Nucleus accumbens (tissue), 56 donors: ENCODE measurements around the gene SLC6A9.

ENCODE experiments used
- DNase-seq, 56 donors: peaks; one replicate each; lab custom pipeline; 2025; lab: John Stamatoyannopoulos, UW

The SLC6A9 gene

DNA sequence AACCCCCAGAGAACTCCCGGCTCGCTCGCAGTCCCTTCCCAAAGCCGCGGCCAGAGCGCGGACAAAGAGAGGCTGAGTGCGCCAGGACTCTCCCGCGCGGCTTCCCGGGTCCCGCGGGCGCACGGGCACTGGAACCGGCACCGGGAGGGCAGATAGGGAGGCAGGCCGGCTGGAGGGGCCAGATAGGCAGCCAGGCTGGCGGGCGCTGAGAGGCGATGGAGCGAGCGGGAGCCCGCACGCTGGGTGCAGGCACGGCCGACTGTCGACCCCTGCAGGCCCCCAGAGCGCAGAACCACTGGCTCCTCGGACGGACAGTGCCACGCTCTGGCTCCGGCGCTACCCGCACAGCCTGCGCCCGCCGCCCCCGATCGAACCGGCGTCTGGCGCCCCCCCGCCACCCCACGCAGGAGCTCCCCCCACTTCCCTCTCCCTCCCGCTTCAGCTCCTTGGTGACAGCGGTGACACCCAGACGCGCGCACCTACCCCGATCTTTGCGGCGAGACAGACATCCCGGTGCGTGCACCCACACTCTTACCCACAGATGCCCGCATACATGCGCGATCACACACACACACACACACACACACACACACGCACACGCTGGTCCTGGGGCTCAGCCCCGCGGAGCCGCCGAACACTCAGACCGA, 534 bp downstream of the SLC6A9 start:
- DNase-seq = peak in 48 of 56 donors; percentile 45 to 91 (median 74)

DNA sequence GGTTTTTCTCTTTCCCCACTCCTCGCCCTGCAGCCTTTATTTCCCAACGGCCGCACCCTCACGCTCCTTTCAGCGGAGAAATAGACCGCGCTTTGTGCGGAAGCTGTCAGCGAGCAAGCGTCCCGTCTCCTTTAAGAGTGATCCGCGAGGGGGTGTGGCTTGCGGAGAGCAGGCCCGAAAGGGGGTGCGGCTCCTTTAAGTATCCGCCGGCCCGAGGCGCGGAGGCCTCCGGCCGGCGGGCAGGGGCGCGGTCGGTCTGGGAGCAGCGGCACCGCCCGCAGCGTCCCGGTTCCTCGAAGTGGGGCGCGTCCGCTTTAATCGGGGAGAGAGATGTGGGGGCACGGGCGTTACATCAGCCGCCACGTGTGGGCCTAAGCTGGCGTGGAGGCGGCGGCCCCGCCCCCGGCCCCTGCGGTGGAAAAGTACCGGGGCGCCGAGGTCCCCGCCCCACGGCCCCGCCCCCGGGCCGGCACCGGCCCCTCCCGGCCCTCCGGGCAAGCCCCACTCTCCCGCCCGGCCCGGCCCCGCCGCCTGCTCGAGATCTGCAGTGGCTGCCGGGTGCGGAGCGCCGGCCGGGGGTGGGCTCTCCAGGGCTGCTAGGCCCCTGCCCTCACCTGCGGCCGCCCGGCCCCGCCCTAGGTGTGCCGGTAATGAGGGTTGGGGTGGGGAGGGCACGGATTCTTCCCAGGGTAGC, 1.2 kb downstream of the SLC6A9 start:
- DNase-seq = peak in 54 of 56 donors; percentile 68 to 96 (median 90)

DNA sequence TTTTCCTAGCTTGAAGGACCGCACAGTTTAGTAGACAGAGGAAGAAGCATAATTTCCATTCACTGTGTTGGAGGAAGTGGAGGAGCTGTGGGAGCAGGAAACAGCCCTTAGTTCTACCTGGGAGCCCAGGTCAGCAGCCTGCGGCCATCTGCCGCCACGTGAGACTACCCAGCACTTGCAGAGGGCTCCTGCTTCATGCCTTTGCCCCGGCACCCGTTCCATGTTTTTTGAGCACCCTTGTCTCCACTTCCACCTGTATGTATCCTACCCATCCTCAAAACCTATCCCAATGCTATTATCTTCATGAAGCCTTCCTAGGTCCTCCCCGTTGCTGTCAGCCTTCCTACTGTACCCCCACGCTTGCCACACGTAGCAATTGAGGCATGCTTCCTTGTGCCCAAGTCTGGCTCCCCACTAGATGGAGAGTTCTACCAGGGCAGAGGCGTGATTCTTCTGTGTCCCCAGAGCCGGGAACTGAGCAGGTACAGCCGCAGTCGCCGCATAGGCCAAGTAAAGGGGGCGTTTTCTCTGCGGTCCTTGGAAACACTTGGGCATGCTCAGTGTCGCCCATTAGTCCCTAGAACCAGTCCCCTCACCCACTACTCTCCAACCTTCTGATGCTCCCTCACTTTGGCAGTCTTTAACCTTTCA, 1.9 kb downstream of the SLC6A9 start:
- DNase-seq = peak in 6 of 56 donors; percentile 40 to 82 (median 61)

DNA sequence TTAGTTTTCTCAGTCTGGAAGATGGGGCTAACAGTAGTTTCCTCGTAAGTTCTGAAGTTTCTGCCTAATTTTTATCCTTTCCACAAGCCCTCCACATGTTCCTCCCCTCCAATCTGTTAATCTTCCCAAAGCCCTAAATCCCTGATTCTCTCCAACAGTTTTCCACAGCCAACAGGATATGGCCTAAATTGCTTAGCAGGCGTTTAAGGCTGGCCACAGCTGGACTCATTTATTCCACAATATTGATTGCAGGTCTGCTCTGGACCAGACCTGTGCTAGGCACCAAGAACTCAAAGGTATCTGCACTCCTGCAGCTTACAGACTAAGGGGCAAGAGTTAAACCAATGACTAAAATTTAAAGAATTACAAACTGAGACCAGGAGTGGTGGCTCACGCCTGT, 3.9 kb downstream of the SLC6A9 start:
- no peak for DNase-seq

DNA sequence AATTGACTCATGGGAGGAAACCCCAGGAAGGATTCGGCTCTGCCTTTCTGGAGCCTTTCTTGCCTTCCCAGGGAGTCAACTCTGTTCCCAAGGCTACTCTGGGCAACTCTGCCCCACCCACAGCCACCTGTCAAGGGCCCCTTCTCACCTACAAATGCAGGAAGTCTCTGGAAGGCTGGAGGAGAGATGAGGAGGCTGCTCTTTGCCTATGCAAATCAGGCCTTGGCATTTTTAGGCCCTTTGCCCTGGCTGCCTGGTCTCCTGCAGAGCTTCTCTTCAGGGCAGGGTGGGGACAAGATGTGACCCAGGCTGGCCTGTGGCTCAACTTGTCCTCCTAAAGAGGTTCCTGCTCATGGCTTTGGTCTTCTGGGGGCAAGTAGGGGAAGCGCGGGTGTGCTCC, 5.4 kb downstream of the SLC6A9 start:
- DNase-seq = no peak

DNA sequence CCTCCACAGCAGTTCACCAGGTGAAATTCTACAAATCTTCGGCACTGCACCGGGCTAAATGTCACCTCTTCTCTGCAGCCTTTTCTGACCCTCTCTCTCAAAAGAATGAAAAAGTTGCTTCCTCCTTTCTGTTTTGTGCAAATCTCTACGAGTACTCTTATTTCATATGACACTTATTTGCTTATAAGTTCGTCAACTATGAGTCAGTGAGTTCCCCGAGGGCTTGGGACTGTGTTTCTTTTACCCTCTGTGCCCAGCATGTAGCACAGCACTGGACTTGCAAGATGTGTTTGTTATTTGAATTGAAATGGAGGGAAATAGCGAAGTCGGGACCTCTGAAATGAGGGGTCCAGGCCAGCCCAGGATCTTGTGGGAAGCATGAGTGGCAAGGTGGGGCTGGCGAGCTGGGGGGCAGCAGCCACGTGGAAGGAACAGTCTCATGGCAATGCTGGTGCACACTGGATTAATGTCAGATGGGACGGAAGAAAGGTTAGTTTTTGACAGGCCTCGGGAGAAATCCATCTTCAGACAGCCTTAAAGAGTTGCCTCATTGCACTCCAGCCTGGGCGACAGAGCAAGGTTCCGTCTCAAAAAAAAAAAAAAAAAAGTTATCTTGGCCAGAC, 6.2 kb downstream of the SLC6A9 start:
- DNase-seq = no peak

DNA sequence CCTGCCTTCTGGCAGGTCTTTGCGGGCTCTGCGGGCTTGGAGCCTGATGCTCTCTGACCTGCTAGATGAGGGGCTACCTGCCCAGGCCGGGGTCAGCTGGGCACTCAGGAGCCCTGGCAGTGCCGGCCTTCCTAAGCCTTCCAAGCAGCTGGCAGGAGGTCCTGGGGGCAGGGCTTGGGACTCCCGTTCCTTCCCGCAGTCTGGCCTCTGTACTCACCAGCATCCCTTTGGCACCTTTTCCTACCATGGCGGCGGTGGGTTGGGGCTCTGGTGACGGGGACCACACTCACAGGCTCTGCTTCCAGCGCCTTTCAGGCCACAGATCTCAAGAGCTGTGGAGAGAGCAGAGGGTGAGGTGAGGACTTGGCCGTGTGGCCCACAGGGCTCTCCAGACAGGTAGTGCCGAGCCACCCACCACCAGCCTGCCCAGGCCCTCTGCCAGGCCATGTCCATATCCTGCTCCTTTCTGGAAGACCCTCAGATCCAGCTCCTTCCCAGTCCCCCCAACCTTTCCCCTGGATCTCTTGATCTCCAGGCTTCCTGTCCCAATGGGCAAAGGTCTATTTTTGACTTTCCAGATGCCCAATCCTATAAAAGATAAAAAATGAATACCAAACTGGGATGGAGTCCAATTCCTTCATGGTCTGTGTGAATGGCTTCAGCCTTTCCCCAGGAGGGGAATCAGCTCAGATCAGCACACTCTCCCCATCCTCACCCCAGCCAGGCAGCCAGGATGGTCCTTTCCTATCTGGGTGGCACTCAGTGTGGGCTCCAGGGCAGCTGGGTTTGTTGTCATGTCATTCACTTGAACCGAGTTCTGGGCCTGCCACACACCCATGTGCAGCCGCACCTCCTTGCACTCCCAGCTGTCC, 7.0 kb downstream of the SLC6A9 start:
- DNase-seq = no peak

DNA sequence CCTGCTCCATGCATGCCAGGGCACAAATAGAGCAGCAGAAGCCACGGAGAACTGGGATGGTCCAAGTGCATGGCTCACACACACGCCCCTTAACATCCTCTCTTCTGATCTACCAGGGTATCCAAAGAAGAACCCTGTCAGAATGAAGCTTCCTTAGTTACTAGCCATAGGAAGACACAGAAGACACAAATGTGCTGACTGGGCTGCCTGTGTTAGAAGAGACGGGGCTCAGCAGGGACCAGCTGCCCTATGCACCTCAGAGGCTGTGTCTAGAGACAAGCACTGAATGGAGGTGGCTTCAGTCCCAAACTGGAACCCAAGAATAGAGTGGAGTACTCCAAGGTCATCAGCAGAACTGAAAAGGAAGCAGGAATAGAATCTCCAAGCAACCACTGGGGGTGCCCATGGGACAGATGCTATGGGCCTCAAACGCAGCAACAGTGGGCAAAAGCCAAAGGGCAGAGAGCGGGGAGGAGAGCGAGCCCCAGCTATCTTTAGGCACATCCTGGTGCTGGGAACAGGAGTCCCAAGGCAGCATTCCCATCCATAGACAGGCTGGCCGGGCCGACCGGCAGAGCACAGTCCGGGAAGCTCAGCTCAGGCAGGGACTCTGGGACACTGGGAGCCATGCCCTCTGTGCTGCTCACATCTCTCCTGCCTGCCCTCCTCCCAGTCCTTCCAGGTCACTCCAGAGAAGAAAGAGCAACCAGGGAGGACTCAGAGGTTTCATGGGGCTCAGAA, 9.5 kb downstream of the SLC6A9 start:
- DNase-seq = peak in 1 of 56 donors; percentile 15

DNA sequence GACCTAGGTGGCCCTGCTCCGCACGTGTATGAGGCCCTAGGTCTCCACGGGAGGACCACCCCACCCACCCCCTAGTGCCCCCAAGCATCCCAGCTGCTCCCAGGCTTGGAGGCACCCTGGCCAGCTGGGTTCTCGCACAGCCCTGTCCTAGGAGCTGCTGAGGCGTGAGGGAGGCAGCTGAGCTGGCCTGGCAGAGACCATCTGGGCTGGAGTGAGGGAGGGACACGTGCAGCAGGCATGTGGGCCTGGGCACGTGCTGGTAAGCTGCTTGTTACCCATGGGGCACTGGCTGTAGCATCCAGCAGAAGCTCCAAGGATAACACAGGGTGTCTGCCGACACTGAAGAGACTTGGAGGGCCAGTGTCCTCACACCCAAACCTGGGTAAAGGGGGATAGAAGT, 10.1 kb downstream of the SLC6A9 start:
- peak in 20 of 56 donors; percentile 12 to 56 (median 26) for DNase-seq

DNA sequence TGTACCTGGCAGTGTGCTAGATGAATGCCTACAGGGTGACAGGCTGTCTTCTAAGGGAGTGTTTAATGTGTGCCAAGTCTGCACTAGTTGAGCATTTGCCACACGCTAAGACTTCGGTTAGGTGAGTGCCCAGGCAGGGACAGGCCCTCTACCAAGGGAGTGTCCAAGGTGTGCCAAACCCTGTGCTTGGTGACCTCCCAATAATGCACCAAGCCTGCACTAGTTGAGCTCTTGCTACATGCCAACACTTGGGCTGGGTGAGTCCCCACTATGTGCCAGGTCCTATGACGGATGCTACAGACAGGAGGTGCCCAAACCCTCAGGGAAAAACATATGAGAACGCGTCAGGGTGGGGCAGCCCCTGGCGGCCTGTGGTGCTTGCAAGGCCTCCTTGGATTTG, 10.8 kb downstream of the SLC6A9 start:
- DNase-seq = no peak

DNA sequence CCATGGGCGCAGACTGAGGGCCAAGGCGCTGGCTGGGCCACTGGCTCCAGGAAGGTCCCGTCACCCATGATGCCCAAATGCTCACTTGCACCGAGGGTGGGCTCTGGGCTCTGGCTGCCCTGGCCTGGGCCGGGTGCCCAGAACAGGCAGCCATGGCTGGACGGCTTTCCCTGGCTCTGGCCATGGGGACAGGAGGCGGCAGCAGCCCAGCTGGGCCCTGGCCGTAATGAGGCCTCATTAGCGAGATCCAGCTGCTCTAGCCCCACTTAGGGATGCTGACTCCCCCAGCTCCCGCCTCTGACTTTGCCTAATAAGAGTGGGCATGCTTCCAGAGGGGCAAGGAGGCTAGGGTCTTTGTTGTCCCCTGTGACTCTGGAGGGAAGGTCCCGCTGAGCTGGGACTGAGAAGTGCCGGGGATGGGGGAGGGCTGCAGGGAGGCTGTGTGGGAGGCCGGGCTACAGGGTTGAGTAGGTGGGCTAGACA, 11.8 kb downstream of the SLC6A9 start:
- DNase-seq = peak in 46 of 56 donors; percentile 21 to 82 (median 62)

DNA sequence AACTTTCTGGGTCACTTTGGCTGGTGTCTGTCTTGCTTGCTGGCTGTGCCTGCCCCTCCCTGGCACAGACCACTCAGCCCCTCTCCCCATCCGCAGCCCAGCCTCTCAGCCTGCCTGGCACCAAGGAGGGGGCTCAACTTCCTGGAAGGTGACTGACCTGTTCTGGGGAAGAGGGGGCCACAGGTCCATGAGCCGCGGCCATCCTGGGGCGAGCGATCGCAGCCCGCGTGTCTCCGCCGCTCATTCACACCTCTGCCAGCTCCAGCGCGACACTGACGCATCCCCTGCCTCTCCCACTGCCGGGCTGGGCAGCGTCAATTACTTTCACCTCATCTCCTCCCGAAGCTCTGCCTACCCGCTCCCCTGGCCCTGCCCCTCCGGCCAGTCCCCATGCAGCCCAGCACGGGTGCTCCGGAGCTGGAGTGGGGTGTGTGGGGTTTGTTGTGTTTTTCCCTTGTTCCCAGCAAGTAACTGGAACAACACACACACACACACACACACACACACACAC, 14.3 kb downstream of the SLC6A9 start:
- DNase-seq = peak in 20 of 56 donors; percentile 18 to 65 (median 45)

DNA sequence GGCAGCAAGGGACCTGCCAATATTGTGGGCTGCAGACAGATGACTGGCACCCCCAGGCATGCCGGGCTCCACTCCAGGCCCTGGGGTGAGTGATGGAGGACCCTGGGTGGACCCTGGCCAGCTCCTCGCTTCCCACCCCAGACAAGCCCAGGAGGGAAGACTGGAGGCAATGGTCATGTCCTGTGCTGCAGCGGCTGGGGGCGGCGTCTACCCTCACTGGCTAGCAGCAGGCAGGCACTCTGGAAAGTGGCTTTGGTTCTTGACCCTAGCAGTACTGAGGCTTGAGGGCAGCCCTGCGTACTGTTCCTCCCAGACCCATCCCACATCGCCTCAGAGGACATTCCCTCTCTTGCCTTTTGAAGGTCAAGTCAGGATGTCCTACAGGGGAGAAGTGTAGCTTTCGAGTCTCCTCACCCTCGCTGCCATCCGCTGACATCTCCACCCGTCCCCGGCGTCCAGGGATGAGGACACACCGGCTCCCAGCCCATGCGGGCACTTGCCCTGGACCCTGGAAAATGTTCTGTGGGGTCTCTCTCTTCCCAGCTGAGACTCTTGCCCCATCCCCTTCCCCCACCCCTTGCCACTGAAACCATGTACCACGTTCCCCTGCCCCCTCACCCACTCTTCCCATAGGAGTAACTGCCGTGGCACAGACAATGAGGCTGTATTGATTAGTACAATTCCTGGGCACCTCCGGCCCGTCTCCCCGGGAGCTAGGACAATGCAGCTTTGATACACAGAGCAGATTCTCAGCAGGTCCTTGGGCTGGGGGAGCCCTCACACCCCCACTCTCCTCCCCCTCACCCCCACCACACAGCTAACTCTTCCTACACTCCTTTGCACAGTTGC, 15.0 kb downstream of the SLC6A9 start:
- DNase-seq = peak in 24 of 56 donors; percentile 23 to 82 (median 51)

DNA sequence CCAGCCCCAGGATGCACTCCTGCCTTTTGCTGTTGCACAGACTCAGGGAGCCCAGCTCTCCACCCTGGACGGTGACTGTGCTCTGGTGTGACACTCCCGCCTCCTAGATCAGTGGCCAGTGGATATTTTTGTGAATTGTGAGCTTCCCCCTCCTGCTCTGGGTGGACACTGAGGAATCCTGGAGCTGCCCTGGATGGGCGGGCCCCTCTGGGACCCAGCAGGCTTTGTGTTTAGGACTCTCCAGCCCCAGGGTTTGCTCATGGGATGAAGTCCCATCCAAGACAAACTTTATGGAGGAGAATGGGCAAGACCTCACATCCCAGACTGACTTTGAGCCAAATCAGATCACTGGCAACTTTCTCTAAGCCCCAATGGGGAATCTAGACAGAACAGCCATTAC, 16.1 kb downstream of the SLC6A9 start:
- DNase-seq = peak in 6 of 56 donors; percentile 19 to 35 (median 26)

DNA sequence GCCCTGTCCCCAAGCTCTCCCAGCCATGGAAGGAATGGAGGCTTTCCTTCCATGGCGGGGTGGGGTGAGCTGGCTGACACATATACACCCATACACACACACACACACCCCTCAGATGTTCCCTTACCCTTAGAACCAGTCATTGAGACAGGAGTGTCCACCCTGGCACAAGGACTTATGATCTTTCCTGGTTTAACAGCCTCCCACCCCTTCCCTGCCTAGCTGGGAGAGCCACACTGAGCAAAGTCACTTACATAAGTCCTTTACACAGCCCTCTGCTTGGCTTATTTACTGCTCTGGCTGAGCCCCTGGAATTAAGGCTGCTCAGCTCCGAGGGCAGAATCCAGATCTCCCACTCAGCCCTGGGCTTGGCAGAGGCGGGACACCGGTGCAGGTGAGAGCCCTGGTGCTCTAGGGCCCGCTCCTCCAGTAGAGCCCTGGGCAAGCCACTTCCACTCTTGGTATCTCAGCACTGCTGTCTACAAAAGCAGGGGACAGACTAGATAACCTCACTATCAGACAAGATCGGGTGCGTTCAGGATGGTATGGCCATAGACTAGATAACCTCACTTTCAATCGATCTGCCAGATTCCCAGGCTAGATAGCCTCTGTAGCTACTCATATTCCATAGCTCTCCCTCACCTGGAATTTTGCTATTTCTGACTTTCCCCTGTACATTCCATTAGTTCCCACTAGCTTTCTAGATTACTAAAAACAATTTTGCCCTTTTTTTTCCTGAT, 16.7 kb downstream of the SLC6A9 start:
- DNase-seq = peak in 5 of 56 donors; percentile 28 to 49 (median 47)

DNA sequence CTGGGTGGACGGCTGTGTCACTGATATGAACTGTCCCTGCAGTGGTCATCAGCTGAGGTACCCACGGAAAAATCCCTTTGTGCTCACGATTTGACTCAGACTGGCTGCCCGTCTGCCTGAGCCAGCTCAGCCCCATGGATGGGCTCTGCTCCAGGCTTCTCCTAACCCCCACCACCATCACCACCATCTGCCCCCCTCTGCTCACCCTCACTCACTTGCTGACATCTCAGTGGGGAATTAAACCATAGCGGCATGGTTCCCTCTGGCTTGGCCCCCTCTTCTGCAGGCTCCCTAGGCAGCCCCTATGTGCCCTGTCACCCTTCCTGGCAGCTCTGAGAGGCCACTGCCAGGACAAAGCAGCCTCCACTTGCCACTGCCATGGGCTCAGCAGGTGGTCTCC, 17.3 kb downstream of the SLC6A9 start:
- DNase-seq = peak in 21 of 56 donors; percentile 13 to 68 (median 38)

DNA sequence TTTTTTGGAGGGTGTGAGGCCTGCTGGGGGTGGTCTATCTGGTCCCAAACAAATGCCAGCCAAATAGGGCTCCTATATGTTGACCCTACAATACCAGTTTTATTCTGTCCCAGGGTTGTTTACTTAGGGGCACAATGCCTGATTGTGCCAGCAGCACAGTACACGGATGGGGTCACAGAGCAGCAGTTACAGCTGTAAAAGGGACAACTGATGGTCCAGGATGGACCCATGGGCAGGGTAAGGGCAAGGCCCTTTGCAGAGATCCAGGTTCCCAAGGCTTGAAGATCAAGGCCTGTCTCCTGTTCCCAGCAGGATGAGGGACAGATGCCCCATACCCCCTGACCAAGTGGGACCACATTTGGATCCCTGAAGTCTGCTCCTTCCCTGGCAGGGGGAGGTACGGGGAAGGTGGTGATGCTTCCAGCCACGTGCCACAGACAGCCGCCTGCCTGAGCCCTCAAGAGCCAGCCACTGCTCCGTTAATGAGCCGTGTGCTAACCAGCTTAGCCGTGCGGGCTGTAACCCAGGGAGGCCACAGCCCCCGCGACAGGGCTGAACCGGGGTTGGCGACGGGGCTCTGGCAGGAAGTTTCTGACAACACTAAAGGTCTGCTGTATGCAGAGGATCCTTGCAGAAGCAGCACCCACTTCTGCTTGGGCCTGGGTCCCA, 18.2 kb downstream of the SLC6A9 start:
- peak in 21 of 56 donors; percentile 18 to 72 (median 47) for DNase-seq
